Measurements from ENCODE around the gene GATD1.

DNA sequence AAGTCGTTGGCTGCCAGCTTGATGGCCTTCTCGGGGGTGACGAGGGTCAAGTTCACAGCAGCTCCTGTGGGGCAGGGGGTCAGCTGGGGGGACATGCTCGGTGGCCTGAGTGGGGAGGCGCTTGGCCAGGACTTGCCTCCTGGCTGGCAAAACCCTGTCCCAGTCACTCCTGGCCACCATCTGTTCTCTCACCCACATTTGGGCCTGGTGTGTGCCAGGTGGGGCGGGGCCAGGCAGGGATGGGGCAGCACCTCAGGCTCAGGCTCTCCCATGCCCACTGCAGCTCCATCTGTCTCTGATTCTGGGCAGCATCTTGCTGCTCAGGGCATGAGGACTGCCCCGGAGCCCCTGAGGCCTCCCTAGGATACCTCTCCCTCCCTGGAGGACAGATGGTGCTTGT lies 16.3 kb upstream of the GATD1 start:
- TF ChIP-seq, protein P1, sequence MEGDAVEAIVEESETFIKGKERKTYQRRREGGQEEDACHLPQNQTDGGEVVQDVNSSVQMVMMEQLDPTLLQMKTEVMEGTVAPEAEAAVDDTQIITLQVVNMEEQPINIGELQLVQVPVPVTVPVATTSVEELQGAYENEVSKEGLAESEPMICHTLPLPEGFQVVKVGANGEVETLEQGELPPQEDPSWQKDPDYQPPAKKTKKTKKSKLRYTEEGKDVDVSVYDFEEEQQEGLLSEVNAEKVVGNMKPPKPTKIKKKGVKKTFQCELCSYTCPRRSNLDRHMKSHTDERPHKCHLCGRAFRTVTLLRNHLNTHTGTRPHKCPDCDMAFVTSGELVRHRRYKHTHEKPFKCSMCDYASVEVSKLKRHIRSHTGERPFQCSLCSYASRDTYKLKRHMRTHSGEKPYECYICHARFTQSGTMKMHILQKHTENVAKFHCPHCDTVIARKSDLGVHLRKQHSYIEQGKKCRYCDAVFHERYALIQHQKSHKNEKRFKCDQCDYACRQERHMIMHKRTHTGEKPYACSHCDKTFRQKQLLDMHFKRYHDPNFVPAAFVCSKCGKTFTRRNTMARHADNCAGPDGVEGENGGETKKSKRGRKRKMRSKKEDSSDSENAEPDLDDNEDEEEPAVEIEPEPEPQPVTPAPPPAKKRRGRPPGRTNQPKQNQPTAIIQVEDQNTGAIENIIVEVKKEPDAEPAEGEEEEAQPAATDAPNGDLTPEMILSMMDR (IDR thresholded peaks at IDR 0.05 in 2 of 3, conservative IDR thresholded peaks at IDR 0.05 in 1 of 3; ENCODE audit: insufficient read depth in 2 of 3, low read depth in 1 of 3, low read length in 3 of 3), result no peak
- TF ChIP-seq LARP7 (IDR thresholded peaks at IDR 0.05) (no peak), ARID3B (CRISPR knock-in tag; IDR thresholded peaks at IDR 0.05; ENCODE audit: borderline replicate concordance) (no peak), TAF1 (IDR thresholded peaks at IDR 0.05; ENCODE audit: control insufficient read depth, extremely low read depth, insufficient read depth, low read length, severe bottlenecking) (no peak), NFRKB (IDR thresholded peaks at IDR 0.05; ENCODE audit: low read depth) (no peak), CBX5 (IDR thresholded peaks at IDR 0.05; ENCODE audit: borderline replicate concordance, low read depth) (no peak), MTA3 (IDR thresholded peaks at IDR 0.05; ENCODE audit: borderline replicate concordance) (no peak), GATAD2A (IDR thresholded peaks at IDR 0.05) (no peak), FOXM1 (IDR thresholded peaks at IDR 0.05; ENCODE audit: low read depth) (no peak), FOXM1 (CRISPR knock-in tag; IDR thresholded peaks at IDR 0.05; ENCODE audit: low read depth) (no peak), NFYB (IDR thresholded peaks at IDR 0.05; ENCODE audit: extremely low read depth, insufficient read length) (no peak), POLR2A (conservative IDR thresholded peaks at IDR 0.05) (no peak), TGIF2 (CRISPR knock-in tag; IDR thresholded peaks at IDR 0.05) (no peak)
- TF ChIP-seq, protein P2, sequence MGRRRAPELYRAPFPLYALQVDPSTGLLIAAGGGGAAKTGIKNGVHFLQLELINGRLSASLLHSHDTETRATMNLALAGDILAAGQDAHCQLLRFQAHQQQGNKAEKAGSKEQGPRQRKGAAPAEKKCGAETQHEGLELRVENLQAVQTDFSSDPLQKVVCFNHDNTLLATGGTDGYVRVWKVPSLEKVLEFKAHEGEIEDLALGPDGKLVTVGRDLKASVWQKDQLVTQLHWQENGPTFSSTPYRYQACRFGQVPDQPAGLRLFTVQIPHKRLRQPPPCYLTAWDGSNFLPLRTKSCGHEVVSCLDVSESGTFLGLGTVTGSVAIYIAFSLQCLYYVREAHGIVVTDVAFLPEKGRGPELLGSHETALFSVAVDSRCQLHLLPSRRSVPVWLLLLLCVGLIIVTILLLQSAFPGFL (CRISPR knock-in tag; IDR thresholded peaks at IDR 0.05), result no peak
- TF ChIP-seq, protein P3, sequence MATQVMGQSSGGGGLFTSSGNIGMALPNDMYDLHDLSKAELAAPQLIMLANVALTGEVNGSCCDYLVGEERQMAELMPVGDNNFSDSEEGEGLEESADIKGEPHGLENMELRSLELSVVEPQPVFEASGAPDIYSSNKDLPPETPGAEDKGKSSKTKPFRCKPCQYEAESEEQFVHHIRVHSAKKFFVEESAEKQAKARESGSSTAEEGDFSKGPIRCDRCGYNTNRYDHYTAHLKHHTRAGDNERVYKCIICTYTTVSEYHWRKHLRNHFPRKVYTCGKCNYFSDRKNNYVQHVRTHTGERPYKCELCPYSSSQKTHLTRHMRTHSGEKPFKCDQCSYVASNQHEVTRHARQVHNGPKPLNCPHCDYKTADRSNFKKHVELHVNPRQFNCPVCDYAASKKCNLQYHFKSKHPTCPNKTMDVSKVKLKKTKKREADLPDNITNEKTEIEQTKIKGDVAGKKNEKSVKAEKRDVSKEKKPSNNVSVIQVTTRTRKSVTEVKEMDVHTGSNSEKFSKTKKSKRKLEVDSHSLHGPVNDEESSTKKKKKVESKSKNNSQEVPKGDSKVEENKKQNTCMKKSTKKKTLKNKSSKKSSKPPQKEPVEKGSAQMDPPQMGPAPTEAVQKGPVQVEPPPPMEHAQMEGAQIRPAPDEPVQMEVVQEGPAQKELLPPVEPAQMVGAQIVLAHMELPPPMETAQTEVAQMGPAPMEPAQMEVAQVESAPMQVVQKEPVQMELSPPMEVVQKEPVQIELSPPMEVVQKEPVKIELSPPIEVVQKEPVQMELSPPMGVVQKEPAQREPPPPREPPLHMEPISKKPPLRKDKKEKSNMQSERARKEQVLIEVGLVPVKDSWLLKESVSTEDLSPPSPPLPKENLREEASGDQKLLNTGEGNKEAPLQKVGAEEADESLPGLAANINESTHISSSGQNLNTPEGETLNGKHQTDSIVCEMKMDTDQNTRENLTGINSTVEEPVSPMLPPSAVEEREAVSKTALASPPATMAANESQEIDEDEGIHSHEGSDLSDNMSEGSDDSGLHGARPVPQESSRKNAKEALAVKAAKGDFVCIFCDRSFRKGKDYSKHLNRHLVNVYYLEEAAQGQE (IDR thresholded peaks at IDR 0.05; ENCODE audit: borderline replicate concordance), result no peak
- TF ChIP-seq, protein P3 (CRISPR knock-in tag; IDR thresholded peaks at IDR 0.05; ENCODE audit: low read depth), result no peak

All from K562 (cell line).